Measurements from ENCODE around the gene GABRB1.

DNA sequence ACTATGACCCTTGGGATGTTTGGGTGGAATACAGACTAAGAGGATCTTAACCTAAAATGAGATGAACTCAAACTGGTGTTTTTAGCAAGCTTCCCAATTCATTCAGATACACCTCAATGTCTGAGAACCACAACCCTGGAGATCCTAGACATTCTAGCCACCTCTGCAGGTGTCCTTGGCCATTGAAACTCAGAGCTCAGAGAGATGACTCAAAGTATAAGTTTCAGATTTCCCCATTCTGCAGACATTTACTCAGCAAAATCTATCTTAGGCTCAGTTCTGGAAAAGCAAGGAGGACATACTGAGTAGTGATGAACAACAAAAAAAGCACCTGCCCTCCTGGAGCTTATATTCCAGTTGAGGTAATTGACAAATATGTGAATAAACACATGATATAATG is 384.4 kb downstream of the GABRB1 start:
- TF ChIP-seq, protein P1, sequence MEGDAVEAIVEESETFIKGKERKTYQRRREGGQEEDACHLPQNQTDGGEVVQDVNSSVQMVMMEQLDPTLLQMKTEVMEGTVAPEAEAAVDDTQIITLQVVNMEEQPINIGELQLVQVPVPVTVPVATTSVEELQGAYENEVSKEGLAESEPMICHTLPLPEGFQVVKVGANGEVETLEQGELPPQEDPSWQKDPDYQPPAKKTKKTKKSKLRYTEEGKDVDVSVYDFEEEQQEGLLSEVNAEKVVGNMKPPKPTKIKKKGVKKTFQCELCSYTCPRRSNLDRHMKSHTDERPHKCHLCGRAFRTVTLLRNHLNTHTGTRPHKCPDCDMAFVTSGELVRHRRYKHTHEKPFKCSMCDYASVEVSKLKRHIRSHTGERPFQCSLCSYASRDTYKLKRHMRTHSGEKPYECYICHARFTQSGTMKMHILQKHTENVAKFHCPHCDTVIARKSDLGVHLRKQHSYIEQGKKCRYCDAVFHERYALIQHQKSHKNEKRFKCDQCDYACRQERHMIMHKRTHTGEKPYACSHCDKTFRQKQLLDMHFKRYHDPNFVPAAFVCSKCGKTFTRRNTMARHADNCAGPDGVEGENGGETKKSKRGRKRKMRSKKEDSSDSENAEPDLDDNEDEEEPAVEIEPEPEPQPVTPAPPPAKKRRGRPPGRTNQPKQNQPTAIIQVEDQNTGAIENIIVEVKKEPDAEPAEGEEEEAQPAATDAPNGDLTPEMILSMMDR (conservative IDR thresholded peaks at IDR 0.05; ENCODE audit: low read depth, low read length) = no peak
- TF ChIP-seq EZH2 (IDR thresholded peaks at IDR 0.05; ENCODE audit: low read length, unreplicated experiment) = no peak
